Measurements from ENCODE around the gene PRSS22.

Gene PRSS22

DNA sequence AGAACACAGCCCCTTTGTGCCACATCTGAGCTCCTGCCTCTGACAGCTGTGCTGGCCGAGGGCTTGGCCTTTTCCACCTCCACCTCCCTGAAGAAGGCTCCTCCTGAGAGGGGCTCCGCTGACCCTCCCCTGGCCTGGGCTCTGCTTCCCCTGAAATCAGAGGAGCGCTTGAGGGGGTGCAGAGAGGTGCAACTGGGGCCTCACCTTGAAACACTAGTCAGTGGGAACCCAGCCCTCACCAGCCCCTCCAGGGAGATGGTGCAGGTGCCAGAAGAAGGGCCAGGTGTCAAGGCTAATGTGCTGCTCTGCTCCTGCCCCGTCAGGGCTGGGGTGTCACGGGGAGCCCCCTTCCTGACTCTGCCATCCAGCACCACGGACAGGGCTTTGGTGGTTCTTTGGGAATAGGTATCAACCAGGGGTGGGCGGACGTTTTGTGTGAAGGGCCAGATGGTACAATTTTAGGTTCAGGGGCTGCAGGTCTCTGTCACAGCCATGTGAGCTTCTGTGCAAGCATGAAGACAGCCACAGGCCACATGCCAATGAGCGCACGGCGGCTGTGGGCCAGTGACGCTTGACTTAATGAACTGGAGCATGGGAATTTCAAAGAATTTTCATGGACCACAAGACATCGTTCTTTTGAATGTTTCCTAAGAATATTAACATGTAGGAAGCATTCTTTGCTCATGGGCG lies 30.0 kb downstream of the PRSS22 start:
- DNase-seq: no peak

DNA sequence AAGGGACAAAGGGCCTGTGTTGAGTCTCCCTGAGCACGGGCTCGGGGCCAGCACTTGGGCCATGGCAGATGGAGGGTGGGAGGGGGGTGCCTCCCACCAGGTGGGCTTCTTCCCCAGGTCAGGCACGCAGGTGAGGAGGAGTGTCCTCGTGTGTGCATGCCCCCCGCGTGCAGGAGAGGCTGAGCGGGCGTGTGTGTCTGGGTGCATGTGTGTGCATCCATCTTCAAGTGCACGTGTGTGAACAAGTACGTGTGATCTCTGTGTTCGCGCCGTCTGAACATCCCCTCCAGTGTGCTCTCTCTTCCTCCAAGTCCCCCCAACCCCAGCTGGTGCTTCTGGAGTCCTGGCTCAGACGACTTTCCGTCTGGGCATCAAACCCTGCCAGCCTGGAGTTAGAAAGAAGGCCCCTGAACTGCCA lies 30.6 kb downstream of the PRSS22 start:
- DNase-seq: peak; percentile 38

GRCh38 chr16:2826591-2827373 lies 31.2 kb downstream of the PRSS22 start:
- DNase-seq: no peak

- DNase-seq: no peak
Observed at GRCh38 chr16:2825906-2826305, 32.1 kb downstream of the PRSS22 start.

DNA sequence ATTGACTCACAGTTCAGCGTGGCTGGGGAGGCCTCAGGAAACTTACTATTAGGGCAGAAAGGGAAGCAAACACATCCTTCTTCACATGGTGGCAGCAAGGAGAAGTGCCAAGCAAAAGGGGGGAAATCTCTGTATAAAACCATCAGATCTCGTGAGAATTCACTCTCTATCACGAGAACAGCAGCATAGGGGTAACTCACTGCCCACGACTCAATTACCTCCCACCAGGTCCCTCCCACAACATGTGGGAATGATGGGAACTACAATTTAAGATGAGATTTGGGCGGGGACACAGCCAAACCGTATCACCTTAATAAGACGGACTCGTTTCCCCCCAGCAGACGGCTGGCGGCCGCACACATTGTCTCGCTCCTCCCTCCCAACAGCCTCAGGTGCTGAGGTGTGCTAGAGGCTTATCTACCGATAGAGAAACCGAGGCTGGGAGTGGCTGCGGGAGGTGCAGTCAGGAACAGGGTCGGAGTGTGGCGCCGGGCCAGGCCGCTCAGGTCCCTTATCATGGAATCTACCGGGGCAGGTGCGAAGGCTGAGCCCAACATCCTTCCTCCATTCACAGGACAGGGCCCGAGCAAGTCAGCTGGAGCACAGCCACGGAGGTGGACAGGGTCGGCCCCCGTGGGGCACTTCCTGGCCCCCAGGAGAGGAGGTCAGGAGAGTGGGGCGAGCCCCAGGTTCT lies 32.8 kb downstream of the PRSS22 start:
- no peak for DNase-seq

DNA sequence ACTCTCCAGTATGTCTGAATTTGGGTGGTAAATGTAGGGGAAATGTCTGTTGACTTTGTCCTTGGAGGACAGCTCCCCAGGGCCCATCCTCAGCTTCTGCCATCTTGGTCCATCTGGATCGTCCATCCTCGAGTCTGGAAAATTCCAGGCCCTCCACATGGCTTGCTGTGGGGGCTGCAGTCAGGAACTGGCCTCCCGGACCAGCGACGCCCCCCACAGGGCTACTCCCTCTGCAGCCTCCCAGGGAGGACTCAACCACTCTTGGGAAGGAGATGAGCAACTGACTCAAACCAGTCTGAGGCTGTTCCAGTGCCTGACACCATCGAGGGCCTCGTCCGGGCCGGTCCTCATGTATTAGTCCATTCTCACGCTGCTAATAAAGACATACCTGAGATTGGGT lies 33.3 kb downstream of the PRSS22 start:
- no peak for DNase-seq

GRCh38 chr16:2822496-2822895 lies 35.5 kb downstream of the PRSS22 start:
- no peak for DNase-seq

GRCh38 chr16:2822158-2822495 lies 35.8 kb downstream of the PRSS22 start:
- no peak for DNase-seq

DNA sequence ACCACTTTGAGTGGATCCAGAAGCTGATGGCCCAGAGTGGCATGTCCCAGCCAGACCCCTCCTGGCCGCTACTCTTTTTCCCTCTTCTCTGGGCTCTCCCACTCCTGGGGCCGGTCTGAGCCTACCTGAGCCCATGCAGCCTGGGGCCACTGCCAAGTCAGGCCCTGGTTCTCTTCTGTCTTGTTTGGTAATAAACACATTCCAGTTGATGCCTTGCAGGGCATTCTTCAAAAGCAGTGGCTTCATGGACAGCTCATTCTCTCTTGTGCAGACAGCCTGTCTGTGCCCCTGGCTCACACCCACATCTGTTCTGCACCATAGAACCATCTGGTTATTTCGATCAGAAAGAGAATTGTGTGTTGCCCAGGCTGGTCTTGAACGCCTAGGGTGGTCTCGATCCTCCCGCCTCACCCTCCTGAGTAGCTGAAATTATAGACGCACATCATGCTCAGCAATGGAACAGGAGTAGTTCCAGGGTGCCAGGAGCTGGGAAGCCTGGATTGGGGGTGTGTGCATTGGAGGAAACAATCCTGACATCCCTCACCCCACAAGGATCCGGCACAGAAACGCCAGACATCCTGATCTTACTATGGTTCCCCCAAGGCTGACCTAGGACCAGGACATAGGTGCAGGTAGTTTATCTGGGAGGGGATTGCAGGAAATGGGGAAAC lies 36.3 kb downstream of the PRSS22 start:
- peak; percentile 7 for DNase-seq

DNA sequence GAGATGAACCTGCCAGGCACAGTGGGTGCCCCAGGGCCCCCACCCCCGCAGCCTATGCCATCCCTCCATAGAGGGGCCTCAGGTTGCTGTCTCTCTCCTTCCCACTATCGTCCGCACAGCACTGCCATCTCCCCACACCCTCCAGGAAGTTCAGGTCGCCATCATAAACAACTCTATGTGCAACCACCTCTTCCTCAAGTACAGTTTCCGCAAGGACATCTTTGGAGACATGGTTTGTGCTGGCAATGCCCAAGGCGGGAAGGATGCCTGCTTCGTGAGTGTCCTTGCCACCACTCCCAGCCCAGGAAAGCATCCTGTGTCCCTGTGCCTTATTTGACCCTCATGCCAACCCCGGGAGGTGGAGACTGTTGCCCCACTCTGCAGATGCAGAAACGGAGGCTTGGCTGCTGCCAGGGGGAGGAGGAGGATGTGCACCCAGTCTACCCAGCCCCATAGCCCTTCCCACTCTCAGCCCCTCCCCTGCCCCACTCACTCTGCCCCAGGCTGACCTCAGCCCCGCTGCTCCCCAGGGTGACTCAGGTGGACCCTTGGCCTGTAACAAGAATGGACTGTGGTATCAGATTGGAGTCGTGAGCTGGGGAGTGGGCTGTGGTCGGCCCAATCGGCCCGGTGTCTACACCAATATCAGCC lies 37.0 kb downstream of the PRSS22 start:
- DNase-seq: no peak

GRCh38 chr16:2819939-2820835 lies 37.8 kb downstream of the PRSS22 start:
- no peak for DNase-seq

DNA sequence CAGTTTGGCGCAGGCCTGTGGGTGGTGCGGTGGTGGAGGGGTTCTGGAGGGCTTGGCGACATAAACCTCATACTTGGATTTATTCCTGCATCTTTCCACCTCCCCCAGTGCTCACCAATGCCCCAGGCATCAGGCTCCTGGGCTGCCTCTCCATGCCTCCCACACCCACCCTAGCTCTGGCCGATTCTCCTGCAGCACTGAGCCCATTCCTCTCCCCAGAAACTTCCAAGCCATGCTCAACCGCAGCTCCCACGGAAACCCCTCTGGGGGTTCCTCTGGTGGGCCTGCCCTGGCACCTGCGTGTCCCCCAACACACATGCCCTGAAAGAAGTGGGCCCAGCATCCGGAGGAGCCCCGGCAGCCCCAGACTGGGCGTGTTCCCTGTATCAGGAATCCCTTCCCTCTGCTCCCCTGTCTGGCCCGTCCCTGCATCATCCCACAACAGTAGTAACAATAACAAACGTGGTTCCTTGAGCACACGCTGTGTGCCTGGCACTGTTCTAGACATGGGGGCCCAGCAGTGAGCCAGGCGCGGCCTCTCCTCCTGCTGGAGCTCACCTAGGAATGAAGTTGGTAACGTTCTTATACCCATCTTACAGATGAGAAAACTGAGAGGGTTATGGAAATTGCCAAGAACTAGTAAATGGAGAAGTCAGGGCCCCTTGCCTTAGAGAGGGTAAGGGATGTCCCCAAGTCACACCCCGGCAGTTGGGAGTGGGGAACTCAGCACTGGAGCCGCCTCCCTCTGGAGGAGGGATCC lies 38.6 kb downstream of the PRSS22 start:
- DNase-seq: no peak

DNA sequence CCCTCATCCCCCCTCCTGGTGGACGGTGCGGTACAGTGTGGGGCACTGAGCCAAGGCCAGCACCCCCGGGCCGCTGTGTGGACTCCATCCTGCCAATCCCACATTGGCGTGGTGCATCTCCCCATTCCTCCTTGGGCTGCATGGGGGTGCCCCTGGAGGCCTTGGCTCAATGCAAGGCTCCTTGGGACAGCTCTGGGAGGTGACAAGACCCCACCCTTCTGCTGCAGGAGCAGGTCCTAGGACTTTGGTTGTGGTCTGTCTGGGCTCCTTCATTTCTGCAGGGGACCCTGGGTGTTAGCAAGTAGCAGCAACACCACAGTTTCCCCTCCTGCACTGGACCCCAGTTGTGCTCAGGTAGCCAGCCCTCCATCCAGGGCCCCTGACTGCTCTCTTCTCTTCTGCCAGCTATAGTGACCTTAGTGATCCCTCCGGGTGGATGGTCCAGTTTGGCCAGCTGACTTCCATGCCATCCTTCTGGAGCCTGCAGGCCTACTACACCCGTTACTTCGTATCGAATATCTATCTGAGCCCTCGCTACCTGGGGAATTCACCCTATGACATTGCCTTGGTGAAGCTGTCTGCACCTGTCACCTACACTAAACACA lies 39.6 kb downstream of the PRSS22 start:
- DNase-seq: peak; percentile 51

DNA sequence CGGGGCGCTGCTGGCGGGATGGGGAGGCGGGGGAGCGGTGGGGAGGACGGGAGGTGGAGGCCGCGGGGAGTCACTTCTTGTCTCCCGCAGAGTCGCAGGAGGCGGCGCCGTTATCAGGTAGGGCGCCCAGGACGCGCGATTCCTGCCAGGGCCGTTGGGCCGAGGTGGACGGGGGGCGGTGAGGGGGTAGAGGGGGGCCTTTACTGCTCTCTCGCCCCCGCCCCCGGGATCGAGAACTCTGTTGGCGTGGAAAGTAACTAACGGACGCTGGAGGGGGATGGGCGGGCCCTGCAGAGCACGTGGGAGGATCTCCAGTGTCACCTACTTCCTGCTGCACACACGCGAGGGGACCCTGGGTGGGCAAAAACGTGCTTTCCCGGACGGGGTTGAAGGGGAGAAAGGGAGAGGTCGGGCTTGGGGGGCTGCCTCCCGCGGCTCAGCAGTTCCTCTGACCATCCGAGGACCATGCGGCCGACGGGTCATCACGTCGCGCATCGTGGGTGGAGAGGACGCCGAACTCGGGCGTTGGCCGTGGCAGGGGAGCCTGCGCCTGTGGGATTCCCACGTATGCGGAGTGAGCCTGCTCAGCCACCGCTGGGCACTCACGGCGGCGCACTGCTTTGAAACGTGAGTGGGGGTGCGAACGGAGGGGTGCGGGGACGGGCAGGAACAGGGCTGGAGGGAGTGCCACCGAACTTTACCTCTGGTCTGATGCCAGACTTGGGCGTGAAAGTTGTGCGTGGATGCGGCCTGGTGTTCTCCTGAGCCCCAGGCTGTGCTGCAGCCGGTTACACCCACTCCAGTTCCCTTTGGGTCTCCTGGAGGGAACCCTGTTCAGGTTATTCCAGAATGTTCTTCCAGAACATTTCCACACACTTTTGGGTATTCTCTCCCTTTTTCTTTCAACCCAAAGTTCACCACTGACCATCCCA lies 40.4 kb downstream of the PRSS22 start:
- DNase-seq: no peak

GRCh38 chr16:2816751-2817339 lies 41.1 kb downstream of the PRSS22 start, which contains the start of gene PRSS21:
PRSS21 (plus strand) TSS chr16:2817237; CDS start chr16:2817269, 32 bp downstream.
- DNase-seq: no peak

- DNase-seq: peak; percentile 15
Observed at GRCh38 chr16:2815299-2815771, 42.6 kb downstream of the PRSS22 start.

GRCh38 chr16:2814551-2815298 lies 43.2 kb downstream of the PRSS22 start:
- peak; percentile 3 for DNase-seq

- DNase-seq: no peak
Observed at GRCh38 chr16:2813771-2814221, 44.2 kb downstream of the PRSS22 start.
